A673 (cell line): ENCODE data around the gene TRIM25. TPM values are rescaled to one million over a fixed set of nuclear protein-coding genes. Genes with fewer than 3 reads are reported as not detected.

Source experiments
- BruUV-seq: library from RNA; stranded (reverse); fragments of 400-500 nt; replicated peaks from 2 replicates; lab custom pipeline; 2021; lab: Mats Ljungman, UMichigan
- CTCF ChIA-PET: fragments of 300-600 bp; sonication (Branson Sonifier 250); formaldehyde crosslinking; loops from one replicate; lab custom pipeline; 2022; ENCODE audit warnings: antibody characterized with exemption; lab: Charles Lee
- POLR2A ChIA-PET: fragments of 300-600 bp; sonication (Branson Sonifier 250); formaldehyde crosslinking; loops from one replicate; lab custom pipeline; 2022; ENCODE audit warnings: antibody characterized with exemption; ENCODE audit not compliant: low non-redundant PET; lab: Charles Lee
- DNase-seq: peaks from one replicate; pipeline ENCODE4 v3.0.0-alpha.2; 2015; ENCODE audit warnings: low spot score
- H3K27ac ChIP-seq: fragments of 200-600 bp; sonication (generic); 2 replicates; pipeline ENCODE4 v1.5.1; 2016; ENCODE audit warnings: mixed run types, low read depth, mild to moderate bottlenecking, mixed read lengths, antibody characterized with exemption, low read length; ENCODE audit not compliant: poor library complexity, severe bottlenecking
- H3K27me3 ChIP-seq: fragments of 200-600 bp; sonication (generic); replicated peaks from 2 replicates; pipeline ENCODE4 v1.6.1; 2017; ENCODE audit warnings: mixed run types, low read depth, mild to moderate bottlenecking, mixed read lengths, antibody characterized with exemption, low read length; ENCODE audit not compliant: insufficient read depth, poor library complexity
- H3K36me3 ChIP-seq: fragments of 200-600 bp; sonication (generic); 2 replicates; pipeline ENCODE4 v1.6.1; 2016; ENCODE audit warnings: mixed run types, mild to moderate bottlenecking, mixed read lengths, antibody characterized with exemption, low read length; ENCODE audit not compliant: insufficient read depth, poor library complexity, severe bottlenecking
- H3K4me1 ChIP-seq: fragments of 200-600 bp; sonication (generic); 2 replicates; pipeline ENCODE4 v1.6.1; 2017; ENCODE audit warnings: mixed run types, mild to moderate bottlenecking, mixed read lengths, antibody characterized with exemption, low read length; ENCODE audit not compliant: insufficient read depth, poor library complexity, severe bottlenecking
- H3K4me3 ChIP-seq: fragments of 200-600 bp; sonication (generic); 2 replicates; pipeline ENCODE4 v1.5.1; 2016; ENCODE audit warnings: low read depth, mixed run types, mild to moderate bottlenecking, mixed read lengths, low read length; ENCODE audit not compliant: poor library complexity, severe bottlenecking
- H3K9me3 ChIP-seq: fragments of 200-600 bp; sonication (generic); 2 replicates; pipeline ENCODE4 v1.6.1; 2016; ENCODE audit warnings: mixed run types, low read depth, mild to moderate bottlenecking, mixed read lengths, antibody characterized with exemption, low read length; ENCODE audit not compliant: poor library complexity, severe bottlenecking
- EZH2 ChIP-seq: fragments of 200-600 bp; sonication (generic); IDR thresholded peaks from 2 replicates; pipeline ENCODE4 v1.6.1; 2017; ENCODE audit warnings: borderline replicate concordance, low read depth, mild to moderate bottlenecking, mixed read lengths, antibody characterized with exemption, low read length; ENCODE audit not compliant: poor library complexity, severe bottlenecking
- intact Hi-C: fragments of 100-400 bp; cut with micrococcal nuclease; formaldehyde crosslinking; loops from one replicate; pipeline ENCODE4 v1.10.0; 2022; ENCODE audit not compliant: unreplicated experiment
- total RNA-seq: library from RNA; stranded (reverse); gene quantifications from 2 replicates; pipeline ENCODE4 v1.2.3, GENCODE V29; 2021
- TF ChIP-seq, protein P1 (sequence below): fragments of 300-800, 200-600 bp; sonication (generic); conservative IDR thresholded peaks from 2 replicates; pipeline ENCODE4 v1.5.1; 2017; ENCODE audit warnings: low read depth, mild to moderate bottlenecking, antibody characterized with exemption, low read length, moderate library complexity, mixed read lengths

The TRIM25 gene
- total RNA-seq, 1 experiment from 2014 or later: 58.0 TPM

GRCh38 chr17:56947741-56948140 lies 33.9 kb upstream of the TRIM25 start:
- no peak for TF ChIP-seq EZH2
- TF ChIP-seq, protein P1, sequence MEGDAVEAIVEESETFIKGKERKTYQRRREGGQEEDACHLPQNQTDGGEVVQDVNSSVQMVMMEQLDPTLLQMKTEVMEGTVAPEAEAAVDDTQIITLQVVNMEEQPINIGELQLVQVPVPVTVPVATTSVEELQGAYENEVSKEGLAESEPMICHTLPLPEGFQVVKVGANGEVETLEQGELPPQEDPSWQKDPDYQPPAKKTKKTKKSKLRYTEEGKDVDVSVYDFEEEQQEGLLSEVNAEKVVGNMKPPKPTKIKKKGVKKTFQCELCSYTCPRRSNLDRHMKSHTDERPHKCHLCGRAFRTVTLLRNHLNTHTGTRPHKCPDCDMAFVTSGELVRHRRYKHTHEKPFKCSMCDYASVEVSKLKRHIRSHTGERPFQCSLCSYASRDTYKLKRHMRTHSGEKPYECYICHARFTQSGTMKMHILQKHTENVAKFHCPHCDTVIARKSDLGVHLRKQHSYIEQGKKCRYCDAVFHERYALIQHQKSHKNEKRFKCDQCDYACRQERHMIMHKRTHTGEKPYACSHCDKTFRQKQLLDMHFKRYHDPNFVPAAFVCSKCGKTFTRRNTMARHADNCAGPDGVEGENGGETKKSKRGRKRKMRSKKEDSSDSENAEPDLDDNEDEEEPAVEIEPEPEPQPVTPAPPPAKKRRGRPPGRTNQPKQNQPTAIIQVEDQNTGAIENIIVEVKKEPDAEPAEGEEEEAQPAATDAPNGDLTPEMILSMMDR: no peak
- BruUV-seq: no TSS peak
- Histone ChIP-seq H3K36me3 (peaks cover 33% of the 10 kb centered on the region), H3K4me1 (no peaks in the 10 kb centered on the region), H3K4me3 (no peak overlapping the region), H3K9me3 (no peaks in the 10 kb centered on the region), H3K27me3 (no peaks in the 10 kb centered on the region), H3K27ac (no peak overlapping the region)
- CTCF ChIA-PET: interaction anchor here (0.9 kb wide), 1 partner anchor 375 kb away, joined by 3 read pairs; no protein-coding TSS in a partner anchor
- POLR2A ChIA-PET: no interaction called here
- DNase-seq: no peak
- intact Hi-C loops: no loop called here

DNA sequence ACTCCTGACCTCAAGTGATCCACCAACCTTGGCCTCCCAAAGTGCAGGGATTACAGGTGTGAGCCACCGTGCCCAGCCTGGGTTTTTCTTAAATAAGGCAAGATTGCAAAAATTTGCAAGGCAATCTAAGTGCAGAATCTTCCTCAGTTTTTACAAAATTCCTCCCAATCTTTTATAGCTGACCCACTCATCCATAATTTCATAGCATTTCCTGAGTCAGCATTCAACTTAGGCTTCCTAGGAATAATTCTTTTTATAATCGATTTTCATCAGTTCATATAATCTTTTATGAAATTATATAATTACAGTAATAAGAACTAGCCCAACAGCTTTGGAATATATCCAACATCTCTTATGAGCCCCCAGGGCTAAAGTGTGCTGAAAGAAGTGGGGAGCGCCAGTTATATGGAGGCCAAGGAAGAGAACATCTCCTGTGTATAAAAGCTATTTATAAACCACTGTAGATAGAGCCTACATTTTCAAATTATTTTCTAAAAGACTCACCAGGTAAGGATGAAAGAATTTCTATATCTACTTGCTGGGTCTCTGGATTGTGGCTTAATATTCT lies 32.2 kb upstream of the TRIM25 start:
- CTCF ChIA-PET: no interaction called here
- no TSS peak for BruUV-seq
- intact Hi-C loops: no loop called here

DNA sequence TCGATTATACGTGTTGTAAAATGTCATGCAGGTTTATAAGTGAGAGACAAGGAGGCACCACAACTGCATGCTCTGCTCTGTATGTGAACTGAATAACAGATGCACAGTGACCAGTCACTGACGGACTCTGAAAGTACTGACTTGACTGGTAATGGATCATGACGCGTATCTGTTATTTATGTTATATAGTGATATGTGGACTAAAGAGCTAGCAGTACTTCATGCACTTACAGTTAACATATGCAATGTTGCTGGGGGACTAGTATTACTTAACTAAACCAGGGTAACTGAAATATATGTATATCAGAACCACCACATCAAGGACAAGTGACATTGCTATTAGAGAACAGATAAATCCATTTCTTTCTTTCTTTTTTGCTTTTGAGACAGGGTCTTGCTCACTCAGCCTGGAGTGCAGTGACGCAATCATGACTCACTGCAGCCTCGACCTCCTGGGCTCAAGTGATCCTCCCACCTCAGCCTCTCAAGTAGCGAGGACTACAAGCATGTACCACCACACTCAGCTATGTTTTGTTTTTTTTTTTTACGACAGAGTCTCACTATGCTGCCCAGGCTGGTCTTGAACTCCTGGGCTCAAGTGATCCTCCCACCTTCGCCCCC lies 29.8 kb upstream of the TRIM25 start:
- ChIA-PET POLR2A (no interaction called here), CTCF (no interaction called here)
- intact Hi-C loops: no loop called here
- H3K4me3 ChIP-seq: no peak overlapping the region
- H3K27ac ChIP-seq: no peak overlapping the region
- no TSS peak for BruUV-seq
- H3K4me1 ChIP-seq: no peaks in the 10 kb centered on the region
- H3K9me3 ChIP-seq: no peaks in the 10 kb centered on the region
- H3K27me3 ChIP-seq: no peaks in the 10 kb centered on the region
- peaks cover 50% of the 10 kb centered on the region for H3K36me3 ChIP-seq
- TF ChIP-seq, protein P1: no peak
- no peak for TF ChIP-seq EZH2
- no peak for DNase-seq

More for the DNA sequence above, 32.2 kb upstream of the TRIM25 start:
- Histone ChIP-seq H3K4me1 (no peaks in the 10 kb centered on the region), H3K36me3 (peaks cover 45% of the 10 kb centered on the region), H3K27me3 (no peaks in the 10 kb centered on the region), H3K9me3 (no peaks in the 10 kb centered on the region), H3K27ac (no peak overlapping the region), H3K4me3 (no peak overlapping the region)
- DNase-seq: no peak
- TF ChIP-seq, protein P1: no peak
- no peak for TF ChIP-seq EZH2
- POLR2A ChIA-PET: interaction anchor here (0.6 kb wide), 1 partner anchor 15 kb away, joined by 4 read pairs; the partner anchor contains the start of gene COIL
